Choroid plexus epithelial cell (primary cell): ENCODE measurements around the gene AP5S1.

Source experiments
- DNase-seq: peaks from one replicate; pipeline ENCODE4 v3.0.0-alpha.2; 2010; ENCODE audit warnings: low read depth
- H3K4me3 ChIP-seq: 2 replicates; pipeline ENCODE4 v1.5.1; 2011; ENCODE audit warnings: low read depth, mild to moderate bottlenecking, control low read depth, low read length, moderate library complexity
- TF ChIP-seq, protein P1 (sequence below): conservative IDR thresholded peaks from 2 replicates; pipeline ENCODE4 v1.5.1; 2011; ENCODE audit warnings: low read depth, mild to moderate bottlenecking, control low read depth, inconsistent platforms, low read length, moderate library complexity

AP5S1 gene

DNA sequence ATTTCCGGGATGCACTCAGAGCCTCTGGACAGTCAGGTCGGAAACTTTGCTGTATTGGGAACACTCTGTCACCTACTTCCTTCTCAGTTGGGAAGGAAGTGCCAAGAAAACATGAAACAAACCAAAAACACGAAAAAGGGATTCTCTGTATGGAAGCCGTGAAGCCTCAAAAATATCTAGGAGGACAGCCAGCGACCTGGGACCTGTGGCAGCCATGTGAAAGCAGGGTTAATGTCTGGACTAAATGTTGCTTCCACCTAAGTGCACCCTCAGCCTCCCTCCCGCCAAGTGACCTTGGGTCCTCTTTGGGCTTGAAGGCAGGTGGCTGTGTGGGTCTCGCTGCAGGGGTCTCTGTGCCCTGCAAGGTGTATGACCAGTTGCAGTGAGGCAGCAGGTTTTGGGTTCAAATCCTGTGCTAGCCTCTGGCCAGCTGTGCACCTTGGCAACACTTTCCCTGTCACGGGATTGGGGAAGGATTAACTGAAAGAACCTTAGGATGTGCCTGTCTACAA lies 27.1 kb downstream of the AP5S1 start:
- DNase-seq = peak; percentile 13
- peak overlapping the region; percentile 96 for H3K4me3 ChIP-seq
- TF ChIP-seq, protein P1, sequence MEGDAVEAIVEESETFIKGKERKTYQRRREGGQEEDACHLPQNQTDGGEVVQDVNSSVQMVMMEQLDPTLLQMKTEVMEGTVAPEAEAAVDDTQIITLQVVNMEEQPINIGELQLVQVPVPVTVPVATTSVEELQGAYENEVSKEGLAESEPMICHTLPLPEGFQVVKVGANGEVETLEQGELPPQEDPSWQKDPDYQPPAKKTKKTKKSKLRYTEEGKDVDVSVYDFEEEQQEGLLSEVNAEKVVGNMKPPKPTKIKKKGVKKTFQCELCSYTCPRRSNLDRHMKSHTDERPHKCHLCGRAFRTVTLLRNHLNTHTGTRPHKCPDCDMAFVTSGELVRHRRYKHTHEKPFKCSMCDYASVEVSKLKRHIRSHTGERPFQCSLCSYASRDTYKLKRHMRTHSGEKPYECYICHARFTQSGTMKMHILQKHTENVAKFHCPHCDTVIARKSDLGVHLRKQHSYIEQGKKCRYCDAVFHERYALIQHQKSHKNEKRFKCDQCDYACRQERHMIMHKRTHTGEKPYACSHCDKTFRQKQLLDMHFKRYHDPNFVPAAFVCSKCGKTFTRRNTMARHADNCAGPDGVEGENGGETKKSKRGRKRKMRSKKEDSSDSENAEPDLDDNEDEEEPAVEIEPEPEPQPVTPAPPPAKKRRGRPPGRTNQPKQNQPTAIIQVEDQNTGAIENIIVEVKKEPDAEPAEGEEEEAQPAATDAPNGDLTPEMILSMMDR = no peak

DNA sequence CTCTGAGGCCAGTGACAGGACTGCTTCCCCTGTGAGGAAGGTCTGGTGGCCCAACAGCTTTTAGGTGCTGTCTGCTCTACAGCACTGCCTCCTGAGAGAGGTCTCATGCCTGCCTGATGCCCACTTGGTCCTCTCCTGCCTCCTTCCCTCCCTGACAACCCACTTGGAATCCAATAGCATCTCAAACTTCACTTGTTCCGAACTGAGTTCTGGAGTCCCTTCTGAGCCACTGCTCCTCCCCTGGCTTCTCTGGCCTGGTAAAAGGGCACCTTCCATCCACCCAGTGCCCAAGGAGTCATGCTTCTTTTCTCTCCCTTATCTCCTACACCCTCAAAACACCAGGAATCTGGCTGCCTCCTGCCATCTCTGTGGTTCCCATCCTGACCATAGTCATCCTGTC lies 28.2 kb downstream of the AP5S1 start:
- TF ChIP-seq, protein P1 = no peak
- no peak overlapping the region for H3K4me3 ChIP-seq

DNA sequence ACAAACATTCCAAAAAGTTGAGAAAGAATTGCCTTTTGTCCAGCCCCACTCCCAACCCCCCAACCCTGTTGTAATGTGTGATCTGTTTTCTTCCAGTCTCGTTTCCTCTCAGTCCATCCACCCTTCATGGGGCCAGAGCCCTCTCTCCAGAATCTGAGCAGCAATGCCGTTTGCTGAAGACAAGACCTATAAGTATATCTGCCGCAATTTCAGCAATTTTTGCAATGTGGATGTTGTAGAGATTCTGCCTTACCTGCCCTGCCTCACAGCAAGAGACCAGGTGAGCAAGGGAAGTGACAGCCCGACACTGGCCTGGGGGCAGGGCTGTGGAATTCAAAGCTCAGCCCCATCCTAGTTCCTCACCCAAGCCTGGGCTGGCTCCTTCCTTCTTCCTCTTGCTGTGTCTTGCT lies 34.1 kb downstream of the AP5S1 start:
- H3K4me3 ChIP-seq = no peak overlapping the region
- DNase-seq = no peak
- TF ChIP-seq, protein P1 = no peak

More for the DNA sequence above, 28.2 kb downstream of the AP5S1 start:
- DNase-seq = no peak

DNA sequence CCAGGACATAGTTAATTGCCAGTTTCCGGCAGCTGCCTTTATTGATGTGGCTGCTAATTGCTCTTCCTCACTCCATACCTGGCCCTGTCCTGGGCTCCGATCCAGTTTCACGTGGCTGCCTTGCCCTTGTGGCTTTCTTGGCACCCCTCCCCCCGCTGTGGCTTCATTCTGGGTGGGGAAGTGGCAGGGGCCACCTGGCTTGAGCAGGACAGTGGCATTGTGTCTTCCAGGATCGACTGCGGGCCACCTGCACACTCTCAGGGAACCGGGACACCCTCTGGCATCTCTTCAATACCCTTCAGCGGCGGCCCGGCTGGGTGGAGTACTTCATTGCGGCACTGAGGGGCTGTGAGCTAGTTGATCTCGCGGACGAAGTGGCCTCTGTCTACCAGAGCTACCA lies 37.1 kb downstream of the AP5S1 start:
- no peak overlapping the region for H3K4me3 ChIP-seq
- DNase-seq = no peak
- TF ChIP-seq, protein P1 = no peak

DNA sequence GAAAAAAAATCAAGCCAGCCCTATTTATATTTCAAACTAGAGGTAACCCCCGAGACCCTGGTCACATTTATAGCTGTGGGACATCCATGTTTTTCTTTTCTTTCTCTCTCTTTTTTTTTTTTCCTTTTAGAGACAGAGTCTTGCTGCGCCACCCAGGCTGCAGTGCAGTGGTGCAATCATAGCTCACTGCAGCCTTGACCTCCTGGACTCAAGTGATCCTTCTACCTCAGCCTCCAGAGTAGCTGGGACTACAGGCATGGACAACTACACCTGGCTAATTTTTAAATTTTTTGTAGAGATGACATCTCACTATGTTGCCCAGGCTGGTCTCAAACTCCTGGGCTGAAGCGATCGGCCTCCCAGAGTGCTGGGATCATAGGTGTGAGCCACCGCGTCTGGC lies 38.3 kb downstream of the AP5S1 start:
- DNase-seq = no peak
- H3K4me3 ChIP-seq = no peak overlapping the region
- TF ChIP-seq, protein P1 = no peak

DNA sequence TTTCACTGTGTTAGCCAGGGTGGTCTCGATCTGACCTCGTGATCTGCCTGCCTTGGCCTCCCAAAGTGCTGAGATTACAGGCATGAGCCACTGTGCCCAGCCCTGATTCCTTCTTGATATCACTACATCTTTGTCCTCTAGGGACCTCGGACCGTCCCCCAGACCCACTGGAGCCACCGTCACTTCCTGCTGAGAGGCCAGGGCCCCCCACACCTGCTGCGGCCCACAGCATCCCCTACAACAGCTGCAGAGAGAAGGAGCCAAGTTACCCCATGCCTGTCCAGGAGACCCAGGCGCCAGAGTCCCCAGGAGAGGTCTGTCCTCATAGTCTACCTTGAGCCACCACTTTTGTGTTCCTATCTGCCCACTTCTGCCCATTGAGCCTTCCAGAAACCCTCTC lies 40.8 kb downstream of the AP5S1 start:
- H3K4me3 ChIP-seq = no peak overlapping the region
- DNase-seq = no peak
- TF ChIP-seq, protein P1 = no peak

DNA sequence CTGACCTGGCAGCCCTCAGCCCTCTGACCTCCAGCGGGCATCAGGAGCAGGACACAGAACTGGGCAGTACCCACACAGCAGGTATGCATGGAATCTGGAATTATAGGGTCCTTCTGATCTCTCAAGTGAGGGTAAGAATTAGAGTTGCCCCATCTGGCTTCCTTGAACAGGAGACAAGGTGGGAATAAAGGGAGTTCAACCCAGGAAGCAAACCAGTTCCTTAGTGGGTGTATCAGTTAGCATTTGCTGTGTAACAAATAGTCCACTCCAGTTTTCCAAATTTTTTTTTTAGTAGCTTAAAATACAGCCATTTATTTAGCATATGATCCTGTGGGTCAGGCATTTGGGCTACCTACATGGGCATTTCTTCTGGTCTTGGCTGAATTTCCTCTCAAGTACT lies 42.0 kb downstream of the AP5S1 start:
- TF ChIP-seq, protein P1 = no peak
- no peak overlapping the region for H3K4me3 ChIP-seq
- DNase-seq = no peak
